ENCODE measurements around the gene GPR150.

GPR150 gene

DNA sequence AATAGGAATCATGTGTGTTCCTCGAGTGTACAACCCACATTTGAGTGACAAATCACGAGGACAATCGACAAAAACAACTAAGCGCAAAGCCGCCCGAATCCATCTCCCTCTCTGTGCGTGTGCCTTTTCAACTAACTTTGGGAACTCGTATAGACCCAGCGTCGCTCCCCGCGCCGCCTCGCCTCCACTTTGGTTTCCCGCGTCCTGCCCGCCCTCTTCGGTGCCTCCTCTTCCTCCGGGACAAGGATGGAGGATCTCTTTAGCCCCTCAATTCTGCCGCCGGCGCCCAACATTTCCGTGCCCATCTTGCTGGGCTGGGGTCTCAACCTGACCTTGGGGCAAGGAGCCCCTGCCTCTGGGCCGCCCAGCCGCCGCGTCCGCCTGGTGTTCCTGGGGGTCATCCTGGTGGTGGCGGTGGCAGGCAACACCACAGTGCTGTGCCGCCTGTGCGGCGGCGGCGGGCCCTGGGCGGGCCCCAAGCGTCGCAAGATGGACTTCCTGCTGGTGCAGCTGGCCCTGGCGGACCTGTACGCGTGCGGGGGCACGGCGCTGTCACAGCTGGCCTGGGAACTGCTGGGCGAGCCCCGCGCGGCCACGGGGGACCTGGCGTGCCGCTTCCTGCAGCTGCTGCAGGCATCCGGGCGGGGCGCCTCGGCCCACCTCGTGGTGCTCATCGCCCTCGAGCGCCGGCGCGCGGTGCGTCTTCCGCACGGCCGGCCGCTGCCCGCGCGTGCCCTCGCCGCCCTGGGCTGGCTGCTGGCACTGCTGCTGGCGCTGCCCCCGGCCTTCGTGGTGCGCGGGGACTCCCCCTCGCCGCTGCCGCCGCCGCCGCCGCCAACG is at the start of gene GPR150:
TSS of gene GPR150 (plus strand) at position 58 of the 840 bp plus-strand sequence. CDS start at position 247, 189 bp downstream.
- peak; percentile 35 for DNase-seq (ENCODE audit: low spot score)

DNA sequence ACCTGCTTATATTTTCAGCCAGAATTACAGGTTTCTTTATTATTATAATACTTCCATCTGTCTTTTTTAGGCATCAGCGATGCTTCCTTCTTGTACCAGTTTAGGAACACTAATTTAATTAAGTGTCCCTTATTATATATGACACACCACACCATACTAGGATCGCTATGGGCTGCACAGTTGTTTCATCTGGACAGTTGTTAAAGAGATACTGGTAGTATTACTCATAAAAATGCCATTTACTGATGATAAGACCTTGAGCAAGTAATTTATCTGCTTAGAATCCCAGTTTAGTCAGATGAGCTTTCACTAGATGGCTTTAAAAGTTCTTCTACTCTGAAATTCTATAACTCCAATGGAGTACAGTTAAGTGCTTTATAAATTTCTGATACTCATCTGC is 47.9 kb upstream of the GPR150 start:
- DNase-seq (ENCODE audit: low spot score), result no peak

DNA sequence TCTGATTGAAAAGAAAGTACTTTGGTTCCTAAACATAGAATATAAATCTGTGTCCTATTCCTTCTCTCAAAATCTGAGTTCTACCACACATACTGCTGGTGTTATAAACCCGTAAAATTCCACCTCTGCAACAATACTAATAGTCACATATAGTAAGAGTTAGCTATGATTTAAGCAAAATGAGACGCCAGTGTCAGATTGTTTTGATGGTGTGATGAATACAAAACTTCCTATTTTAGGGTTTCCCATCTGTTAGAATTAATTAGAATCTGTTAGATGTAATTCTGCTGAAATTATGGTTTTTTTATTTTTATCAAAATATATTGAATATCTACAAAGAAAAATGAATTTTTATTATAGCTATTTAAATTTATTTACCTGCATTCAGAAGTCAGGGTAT is 38.3 kb upstream of the GPR150 start:
- no peak for DNase-seq (ENCODE audit: low spot score)

DNA sequence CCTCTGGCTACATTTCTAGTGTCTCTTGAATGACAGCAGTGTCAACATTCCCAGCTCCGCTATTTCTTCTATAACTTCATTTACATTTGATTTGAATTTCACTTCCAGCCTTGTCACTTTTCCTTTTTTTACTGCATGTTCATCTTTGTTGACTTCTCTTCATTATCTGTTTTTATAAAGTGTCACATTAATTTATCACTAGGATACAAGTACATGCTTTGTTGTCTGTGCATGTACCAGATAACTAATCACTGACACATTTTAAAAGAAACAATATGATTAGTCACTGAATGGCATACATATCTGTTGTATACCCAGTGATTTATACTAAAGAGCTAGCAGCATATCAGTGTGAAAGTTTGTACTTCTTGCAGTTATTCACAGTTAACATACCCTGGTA is 35.9 kb upstream of the GPR150 start:
- no peak for DNase-seq (ENCODE audit: low spot score)

DNA sequence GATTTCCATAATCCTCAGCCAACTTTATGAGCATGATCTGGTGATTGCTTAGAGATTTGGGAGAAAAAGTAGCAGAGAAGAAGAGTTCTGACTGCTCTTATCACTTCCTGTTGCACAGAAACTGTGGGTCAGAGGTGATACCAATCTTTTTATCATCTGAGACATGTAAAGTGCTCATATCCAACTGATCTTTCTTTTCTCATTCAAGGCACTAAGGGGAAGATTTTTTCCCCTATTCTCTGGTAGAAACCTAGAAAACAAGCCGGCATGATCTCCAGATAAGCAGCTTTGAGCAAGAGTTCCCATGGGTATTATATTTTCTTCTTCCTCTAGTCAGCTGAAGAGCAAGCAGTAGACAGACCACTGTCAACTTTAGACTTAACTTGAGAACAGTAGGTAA is 29.0 kb upstream of the GPR150 start:
- DNase-seq (ENCODE audit: low spot score), result no peak

DNA sequence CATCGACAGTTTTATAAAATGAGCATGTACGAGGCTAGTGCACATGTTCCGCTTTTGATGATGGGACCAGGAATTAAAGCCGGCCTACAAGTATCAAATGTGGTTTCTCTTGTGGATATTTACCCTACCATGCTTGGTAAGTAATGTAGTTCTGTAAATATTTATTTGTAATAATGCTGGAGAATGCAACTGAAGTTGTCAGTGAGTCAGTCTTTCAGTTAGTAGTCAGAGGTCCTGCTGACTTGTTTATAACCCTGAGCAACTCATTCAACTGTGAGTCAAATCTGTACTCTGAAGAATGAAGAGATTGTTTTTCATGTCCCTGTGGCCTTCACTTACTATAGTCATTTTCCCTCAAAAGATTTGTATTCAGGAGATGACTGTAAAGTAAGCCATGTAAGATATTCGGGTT is 28.4 kb upstream of the GPR150 start:
- peak; percentile 64 for DNase-seq (ENCODE audit: low spot score)

DNA sequence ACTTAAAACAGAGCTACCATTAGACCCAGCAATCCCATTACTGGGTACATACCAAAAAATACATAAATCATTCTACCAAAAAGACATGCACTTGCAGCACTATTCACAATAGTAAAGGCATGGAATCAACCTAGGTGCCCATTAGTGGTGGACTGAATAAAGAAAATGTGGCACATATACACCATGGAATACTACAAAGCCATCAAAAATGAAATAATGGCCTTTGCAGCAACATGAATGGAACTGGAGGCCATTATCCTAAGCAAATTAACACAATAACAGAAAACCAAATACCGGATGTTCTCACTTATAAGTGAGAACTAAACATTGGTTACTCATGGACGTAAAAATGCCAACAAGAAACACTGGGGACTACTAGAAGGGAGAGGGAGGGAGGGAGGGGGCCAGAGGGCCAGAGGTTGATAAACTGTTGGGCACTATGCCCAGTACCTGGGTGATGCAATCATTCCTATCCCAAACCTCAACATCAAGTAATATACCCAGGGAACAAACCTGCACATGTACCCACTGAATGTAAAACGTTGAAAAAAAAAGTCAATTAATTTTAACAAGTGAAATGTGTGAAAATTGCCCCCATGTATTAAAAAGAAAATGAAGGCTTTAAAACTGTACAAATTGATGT is 24.5 kb upstream of the GPR150 start:
- DNase-seq (ENCODE audit: low spot score), result no peak

DNA sequence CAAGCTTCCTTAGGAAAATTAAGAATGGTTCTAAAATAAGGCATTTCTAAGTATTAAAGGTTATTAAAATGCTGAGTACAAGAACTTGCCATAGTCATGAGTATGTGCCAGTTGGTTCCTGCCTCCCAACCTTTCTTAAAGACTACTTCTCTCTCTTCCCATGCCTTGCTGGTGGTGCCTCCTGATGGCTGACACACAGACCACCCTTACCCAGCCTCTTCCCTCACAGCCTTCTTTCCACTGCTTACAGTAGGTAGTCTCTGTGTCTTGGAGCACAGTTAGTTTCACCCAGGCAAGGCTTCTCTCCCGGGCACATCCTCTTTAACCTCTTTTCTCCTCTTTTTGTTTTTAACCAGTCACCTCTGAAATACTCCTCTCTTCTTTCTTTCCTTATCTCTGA is 20.6 kb upstream of the GPR150 start:
- no peak for DNase-seq (ENCODE audit: low spot score)

DNA sequence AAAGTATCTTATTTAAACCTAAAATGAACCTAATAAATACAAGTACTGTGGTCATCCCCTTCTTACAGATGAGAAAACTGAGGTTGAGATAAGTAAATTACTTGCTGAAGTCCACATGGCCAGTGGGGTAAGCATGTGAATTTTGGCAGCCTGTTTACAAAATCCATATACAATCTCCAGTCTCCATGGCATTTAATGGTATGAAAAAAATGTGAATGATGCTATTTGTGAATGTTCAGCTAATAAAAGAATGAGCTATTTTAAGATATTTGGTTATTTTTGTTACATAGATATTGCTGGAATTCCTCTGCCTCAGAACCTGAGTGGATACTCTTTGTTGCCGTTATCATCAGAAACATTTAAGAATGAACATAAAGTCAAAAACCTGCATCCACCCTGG is 19.3 kb upstream of the GPR150 start:
- peak; percentile 10 for DNase-seq (ENCODE audit: low spot score)

DNA sequence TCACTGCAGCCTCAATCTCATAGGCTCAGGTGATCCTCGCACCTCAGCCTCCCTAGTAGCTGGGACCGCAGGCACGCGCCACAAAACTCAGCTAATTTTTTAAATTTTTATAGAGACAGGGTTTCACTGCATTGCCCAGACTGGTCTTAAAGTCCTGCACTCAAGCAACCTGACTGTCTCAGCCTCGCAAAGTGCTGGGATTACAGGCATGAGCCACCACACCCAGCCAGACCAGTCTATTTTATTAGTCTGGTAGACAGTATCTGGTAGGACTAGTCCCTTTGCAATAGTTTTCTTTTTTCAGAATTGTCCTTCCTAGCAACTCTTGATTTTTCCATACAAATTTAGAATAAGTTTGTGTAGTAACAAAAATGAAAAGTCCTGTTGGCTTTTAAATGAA is 14.1 kb upstream of the GPR150 start:
- no peak for DNase-seq (ENCODE audit: low spot score)

DNA sequence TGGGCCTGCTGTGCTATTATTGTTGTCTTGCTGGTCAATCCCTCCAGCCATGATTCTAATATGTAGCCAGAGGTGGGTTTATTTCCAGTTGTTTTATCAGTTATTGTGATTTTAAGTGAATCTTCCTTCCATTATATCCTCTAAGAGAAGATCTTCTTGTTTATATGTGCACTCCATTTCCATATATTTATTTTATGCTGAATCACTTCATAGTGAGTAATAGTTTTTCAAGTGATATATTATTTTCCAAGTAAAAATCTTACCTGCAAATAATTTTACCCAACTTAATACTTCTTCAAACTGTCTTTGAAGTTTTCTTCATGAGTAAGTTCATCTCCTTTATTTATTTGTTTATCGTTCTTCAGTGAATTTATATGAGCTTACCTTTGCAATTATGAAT is 13.5 kb upstream of the GPR150 start:
- no peak for DNase-seq (ENCODE audit: low spot score)

DNA sequence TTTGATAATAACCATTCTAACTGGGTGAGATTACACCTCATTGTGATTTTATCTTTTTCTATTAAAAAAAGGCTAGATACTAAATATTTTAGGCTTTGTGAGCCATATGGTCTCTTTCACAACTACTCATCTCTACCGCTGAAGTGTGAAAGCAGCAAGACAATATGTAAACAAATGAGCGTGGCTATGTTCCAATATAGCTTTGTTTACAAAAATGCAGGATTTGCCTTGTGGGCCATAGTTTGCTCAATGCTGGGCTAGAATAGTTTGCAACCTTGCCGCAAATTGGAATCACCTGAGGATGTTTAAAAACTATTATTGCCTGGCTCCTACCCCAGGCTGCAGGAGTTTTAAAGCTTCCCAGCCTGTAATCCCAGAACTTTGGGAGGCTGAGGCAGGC is 10.2 kb upstream of the GPR150 start:
- DNase-seq (ENCODE audit: low spot score), result no peak

DNA sequence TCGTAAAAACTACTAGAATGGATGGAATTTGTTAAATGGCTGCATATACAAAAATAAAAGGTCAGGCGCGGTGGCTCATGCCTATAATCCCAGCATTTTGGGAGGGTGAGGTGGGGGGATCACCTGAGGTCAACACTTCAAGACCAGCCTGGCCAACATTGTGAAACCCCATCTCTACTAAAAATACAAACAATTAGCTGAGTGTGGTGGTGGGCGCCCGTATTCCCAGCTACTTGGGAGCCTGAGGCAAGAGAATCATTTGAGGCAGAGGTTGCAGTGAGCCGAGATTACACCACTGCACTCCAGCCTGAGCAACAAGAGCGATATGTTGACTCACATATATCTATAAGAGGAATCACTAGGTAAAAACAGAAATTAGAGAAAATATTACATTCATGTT is 9.3 kb upstream of the GPR150 start:
- no peak for DNase-seq (ENCODE audit: low spot score)

DNA sequence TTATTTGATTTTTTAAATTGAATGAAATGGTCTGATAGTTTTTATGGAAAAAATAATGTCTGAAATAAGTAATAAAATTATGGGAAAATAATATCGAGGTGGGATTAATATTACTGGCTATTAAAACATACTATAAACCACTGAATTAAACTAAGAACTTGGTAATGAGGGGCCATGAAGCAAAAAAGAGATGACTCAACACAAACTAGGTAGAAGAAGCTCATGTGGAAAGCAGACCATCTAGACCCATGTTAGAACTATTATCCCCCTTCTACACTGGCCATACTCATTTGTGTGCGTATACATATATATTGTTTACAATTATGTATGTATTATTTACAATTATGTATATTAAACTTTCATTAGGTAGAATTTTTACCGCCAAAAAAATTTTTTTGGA is 8.5 kb upstream of the GPR150 start:
- DNase-seq (ENCODE audit: low spot score), result no peak

DNA sequence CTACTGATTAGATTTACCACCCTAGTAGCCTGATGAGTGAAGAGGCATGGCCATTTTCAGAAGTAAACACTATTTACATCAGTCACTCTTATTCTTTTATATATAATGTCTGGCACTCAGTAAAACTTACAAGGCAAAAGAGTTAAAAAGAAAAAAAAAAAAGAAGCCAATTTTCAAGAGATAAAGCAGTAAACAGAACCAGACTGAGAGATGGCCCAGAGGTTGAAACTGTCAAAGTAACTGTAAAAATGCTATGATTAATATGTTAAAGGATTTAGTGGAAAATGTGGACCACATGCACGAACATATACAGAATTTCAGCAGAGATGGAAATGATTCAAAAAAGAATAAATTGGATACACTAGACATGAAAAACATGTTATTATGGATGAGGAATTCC is 6.4 kb upstream of the GPR150 start:
- DNase-seq (ENCODE audit: low spot score), result no peak

DNA sequence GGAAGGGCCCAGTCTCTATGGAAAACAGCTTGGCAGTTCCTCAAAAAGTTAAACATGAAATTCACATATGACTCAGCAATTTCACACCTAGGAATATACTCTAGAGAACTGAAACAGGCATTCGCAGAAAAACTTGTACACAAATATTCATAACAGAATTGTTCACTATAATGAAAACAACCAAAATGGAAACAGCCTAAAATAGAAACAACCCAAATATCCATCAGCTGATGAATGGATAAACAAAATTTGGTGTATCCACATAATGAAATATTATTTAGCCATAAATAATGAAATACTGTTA is 4.8 kb upstream of the GPR150 start:
- no peak for DNase-seq (ENCODE audit: low spot score)

DNA sequence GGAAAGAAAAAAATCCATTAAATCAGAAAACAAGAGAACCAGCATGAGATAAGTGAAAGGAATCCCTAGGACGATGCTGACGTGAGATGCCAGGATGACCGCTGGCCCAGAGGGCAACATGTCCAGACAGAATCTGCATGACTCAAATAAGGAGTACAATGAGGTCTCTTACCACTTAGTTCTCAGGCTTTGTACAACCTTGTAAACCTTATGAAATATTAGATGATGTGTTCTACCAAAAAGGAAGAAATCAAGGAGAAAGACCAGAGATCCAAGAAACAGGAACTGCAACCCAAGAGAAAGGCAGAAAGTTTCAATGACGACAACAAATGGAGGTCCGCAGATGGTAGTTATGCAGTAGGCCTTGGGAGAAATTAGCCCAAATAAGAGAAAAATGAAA is 2.8 kb upstream of the GPR150 start:
- DNase-seq (ENCODE audit: low spot score), result no peak

DNA sequence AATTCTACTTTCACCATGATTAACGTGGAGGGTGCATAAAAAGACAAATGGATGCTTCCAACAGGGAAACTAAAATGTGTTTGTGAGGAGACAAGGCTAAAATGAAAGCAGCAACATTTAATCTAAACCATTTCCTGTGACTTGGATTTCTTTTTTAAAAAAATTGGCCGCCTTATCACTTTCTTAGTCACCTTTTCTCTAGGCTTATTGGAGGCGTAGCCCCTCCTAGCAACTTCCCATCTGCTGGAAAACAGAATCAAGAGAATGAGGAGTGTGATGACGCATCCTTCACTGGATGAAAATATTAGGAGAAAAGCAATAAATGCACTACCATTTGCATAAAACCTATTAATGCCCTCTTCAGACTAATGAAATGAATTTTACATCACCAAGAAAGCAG is 791 bp upstream of the GPR150 start:
- no peak for DNase-seq (ENCODE audit: low spot score)

DNA sequence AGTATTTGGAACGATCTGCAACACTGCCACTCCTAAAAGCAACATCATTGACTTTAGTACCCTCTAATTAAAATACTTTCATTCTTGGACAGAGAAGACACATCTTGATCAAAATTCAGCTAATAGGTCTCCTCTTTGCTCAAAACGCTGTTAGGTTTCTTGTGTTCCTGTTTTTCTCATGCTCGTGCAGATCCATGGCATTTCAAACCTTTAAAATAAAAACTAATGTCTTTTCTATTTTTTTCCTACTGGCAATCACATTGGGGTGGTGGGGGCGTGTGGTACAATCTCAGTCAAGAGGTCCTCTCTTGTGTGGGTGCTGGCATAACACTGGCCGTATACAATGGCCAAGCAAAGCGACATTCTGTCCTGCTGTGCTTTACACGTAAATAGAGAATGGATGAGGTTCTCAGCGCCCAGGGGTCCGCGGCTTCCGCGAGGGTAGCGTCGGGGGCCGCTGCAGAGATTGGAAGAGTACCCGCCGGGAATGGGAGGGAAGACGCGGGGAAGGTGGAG is 315 bp upstream of the GPR150 start:
- no peak for DNase-seq (ENCODE audit: low spot score)

DNA sequence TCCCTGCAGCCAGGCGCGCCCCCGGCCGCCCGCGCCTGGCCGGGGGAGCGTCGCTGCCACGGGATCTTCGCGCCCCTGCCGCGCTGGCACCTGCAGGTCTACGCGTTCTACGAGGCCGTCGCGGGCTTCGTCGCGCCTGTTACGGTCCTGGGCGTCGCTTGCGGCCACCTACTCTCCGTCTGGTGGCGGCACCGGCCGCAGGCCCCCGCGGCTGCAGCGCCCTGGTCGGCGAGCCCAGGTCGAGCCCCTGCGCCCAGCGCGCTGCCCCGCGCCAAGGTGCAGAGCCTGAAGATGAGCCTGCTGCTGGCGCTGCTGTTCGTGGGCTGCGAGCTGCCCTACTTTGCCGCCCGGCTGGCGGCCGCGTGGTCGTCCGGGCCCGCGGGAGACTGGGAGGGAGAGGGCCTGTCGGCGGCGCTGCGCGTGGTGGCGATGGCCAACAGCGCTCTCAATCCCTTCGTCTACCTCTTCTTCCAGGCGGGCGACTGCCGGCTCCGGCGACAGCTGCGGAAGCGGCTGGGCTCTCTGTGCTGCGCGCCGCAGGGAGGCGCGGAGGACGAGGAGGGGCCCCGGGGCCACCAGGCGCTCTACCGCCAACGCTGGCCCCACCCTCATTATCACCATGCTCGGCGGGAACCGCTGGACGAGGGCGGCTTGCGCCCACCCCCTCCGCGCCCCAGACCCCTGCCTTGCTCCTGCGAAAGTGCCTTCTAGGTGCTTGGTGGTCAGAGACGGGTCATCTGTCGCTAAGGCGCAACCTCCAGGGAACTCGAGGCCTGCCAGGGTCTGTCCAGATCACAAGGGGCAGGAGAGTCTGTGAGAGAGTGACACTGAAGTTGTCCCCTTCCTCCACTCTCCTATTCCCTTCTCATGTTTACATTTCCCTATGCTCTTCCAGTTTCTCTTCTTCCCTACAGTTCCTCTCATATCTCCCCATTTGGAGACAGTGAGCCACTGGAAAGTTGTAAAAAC is 1.3 kb downstream of the GPR150 start:
- DNase-seq (ENCODE audit: low spot score), result peak; percentile 28

DNA sequence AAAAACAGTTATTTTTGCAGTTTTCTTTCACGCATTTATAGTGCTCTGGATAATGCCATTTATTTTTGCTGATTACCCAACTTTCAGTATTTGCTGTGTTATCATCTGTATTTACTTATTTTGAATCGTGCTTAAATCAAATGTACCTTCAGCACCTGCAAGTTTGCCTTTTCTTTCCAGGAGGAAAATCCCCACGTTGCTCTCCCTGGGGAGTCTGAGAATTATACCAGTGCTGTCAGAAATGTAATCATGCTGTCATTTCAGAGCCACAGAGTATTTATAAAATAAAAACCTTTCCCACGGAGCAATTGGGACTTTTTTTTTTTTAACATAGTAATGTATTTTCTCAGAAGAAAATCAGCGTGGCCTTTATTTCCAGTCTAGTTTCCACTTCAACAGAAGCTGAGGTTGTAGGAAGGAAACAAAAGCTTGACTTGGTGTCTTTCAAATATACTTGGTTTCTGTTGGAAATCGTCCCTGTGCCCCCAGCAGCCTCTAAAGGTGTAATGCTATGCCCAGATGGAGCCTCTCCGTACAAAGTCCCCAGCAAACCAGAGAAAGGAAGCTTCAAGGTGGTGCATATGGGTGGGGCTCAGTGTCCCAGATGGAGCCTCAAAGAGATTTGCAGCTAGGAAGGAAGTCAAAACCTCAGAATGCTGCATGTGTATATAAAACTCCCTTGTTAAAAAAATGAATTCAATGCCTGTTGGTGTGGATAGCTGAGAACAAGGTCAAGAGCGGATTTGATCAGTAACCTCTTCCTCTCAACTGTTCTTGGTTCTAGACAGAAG is 2.1 kb downstream of the GPR150 start:
- no peak for DNase-seq (ENCODE audit: low spot score)

DNA sequence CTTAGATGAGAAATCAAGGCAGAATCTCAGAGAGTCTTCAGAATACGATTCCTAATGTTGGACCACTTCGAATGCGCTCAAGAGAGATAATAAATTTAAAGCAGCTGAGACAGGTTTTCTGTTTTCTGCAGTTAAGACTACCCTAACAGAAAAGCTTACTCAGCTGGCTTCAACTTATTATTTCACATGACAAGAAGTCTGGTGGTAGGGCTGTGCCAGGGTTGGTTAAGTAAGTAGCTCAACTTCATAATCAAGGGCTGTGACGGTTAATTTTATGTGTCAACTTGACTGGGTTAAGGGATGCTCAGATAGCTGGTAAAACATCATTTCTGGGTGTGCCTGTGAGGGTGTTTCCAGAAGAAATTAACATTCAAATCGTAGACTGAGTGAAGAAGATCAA is 3.8 kb downstream of the GPR150 start:
- DNase-seq (ENCODE audit: low spot score), result no peak

All from AG08395 (cell line).